ENCODE results near the gene OR6C4.
"Not testable (repeated sequence)": the region's sequence is repeated elsewhere in the genome, so short reads cannot be mapped to it uniquely, and the experiment has no call there.

Gene OR6C4

GRCh38 chr12:55549302-55549701 is at the start of gene OR6C4:
TSS of gene OR6C4 (plus strand) at chr12:55549602. CDS start at chr12:55551227, 1,625 bp downstream.
- no peak for DNase-seq

GRCh38 chr12:55499810-55500252 is 49.6 kb upstream of the OR6C4 start:
- DNase-seq, result no peak

GRCh38 chr12:55501601-55502000 is 47.8 kb upstream of the OR6C4 start:
- DNase-seq, result no peak

GRCh38 chr12:55515696-55516095 is 33.7 kb upstream of the OR6C4 start:
- DNase-seq, result no peak

GRCh38 chr12:55516391-55516790 is 33.0 kb upstream of the OR6C4 start:
- no peak for DNase-seq

GRCh38 chr12:55548235-55548634 is 1.2 kb upstream of the OR6C4 start:
- not testable (repeated sequence) for DNase-seq

- no peak for DNase-seq
Measured at GRCh38 chr12:55548756-55549155, 646 bp upstream of the OR6C4 start.

GRCh38 chr12:55554296-55554695 is 4.9 kb downstream of the OR6C4 start:
- no peak for DNase-seq

- DNase-seq, result not testable (repeated sequence)
Measured at GRCh38 chr12:55570060-55570459, 20.7 kb downstream of the OR6C4 start.

GRCh38 chr12:55570689-55571088 is 21.3 kb downstream of the OR6C4 start:
- DNase-seq, result not testable (repeated sequence)

GRCh38 chr12:55572168-55572567 is 22.8 kb downstream of the OR6C4 start, which contains the start of gene OR2AP1:
TSS of gene OR2AP1 (plus strand) at chr12:55572468. CDS start at chr12:55574415, 1,947 bp downstream.
- no peak for DNase-seq

GRCh38 chr12:55582066-55582465 is 32.7 kb downstream of the OR6C4 start:
- no peak for DNase-seq

GRCh38 chr12:55585817-55586216 is 36.4 kb downstream of the OR6C4 start:
- DNase-seq, result no peak

- DNase-seq, result not testable (repeated sequence)
Measured at GRCh38 chr12:55590152-55590551, 40.8 kb downstream of the OR6C4 start.

All from activated effector memory CD4-positive, alpha-beta T cell treated with anti-CD3 and anti-CD28 coated beads, Interleukin-2, amount 50 U/mL, for 16 hours (primary cell).